Measurements from ENCODE around the gene PNPLA7.
"Not testable (repeated sequence)": the region's sequence is repeated elsewhere in the genome, so short reads cannot be mapped to it uniquely, and the experiment has no call there.

Gene PNPLA7

DNA sequence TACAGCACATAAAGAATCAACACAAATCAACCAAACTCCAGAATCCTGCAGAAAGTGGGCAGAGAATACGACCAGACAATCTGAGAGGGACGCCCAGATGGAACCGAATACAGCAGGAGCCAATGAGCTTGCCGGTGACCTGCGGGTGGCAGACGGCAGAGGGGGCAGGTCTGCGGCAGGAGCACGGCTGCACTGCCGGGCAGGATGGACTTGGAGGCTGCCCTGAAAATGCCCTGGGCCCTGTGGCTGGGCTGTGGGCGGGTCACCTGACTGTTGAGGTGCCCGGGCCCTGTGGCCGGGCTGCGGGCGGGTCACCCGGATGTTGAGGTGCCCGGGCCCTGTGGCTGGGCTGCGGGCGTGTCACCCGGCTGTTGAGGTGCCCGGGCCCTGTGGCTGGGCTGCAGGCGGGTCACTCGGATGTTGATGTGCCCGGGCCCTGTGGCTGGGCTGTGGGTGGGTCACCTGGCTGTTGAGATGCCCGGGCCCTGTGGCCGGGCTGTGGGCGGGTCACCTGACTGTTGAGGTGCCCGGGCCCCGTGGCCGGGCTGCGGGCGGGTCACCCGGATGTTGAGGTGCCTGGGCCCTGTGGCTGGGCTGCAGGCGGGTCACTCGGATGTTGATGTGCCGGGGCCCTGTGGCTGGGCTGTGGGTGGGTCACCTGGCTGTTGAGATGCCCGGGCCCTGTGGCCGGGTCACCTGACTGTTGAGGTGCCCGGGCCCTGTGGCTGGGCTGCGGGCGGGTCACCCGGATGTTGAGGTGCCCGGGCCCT, 36.2 kb downstream of the PNPLA7 start:
- DNase-seq (ENCODE audit: low spot score) = peak; percentile 88

DNA sequence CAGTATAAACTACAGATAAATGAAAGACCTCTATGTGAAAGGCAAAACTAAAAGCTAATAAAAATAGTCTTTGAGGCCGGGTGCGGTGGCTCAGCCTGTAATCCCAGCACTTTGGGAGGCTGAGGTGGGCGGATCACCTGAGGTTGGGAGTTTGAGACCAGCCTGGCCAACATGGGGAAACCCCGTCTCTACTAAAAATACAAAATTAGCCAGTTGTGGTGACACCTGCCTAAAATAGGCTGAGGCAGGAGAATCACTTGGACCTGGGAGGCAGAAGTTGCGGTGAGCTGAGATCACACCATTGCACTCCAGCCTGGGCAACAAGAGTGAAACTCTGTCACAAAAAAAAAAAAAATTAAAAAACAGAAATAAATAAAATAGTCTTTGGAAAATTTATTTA, 37.1 kb downstream of the PNPLA7 start:
- DNase-seq (ENCODE audit: low spot score) = not testable (repeated sequence)

DNA sequence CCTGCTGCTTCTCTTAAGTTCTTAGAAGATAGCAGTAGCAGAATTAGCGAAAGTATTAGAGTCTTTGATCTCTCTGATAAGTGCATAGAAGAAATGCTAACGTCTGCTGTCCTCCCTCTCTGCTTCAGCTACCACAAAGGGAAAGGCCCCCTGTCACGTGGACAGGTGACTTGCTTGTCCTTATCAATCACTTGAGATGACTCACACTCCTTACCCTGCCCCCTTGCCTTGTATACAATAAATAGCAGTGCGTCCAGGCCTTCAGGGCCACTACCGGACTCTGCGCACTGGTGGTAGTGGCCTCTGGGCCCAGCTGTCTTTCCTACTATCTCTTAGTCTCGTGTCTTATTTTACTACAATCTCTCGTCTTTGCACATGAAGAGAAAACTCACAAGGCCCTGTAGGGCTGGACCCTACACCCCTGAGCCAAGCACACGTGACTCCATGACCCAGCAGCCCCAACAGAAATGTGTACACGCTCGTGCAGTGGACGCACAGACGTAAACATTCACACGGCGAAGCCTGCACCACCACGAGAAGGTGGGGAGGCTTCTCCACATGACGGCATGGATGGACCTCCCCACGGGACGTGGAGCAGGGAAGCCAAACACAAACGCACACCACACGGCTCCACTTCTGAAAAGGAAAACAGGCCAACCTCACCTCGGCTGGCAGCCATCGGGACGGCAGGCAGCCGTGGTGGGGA, 38.3 kb downstream of the PNPLA7 start:
- no peak for DNase-seq (ENCODE audit: low spot score)

DNA sequence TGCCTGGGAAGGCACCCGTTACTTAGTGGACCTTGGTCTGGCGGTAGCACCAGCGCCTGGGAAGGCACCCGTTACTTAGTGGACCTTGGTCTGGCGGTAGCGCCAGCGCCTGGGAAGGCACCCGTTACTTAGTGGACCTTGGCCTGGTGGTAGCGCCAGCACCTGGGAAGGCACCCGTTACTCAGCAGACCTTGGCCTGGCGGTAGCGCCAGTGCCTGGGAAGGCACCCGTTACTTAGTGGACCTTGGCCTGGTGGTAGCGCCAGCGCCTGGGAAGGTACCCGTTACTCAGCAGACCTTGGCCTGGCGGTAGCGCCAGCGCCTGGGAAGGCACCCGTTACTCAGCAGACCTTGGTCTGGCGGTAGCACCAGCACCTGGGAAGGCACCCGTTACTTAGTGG, 39.1 kb downstream of the PNPLA7 start:
- DNase-seq (ENCODE audit: low spot score) = not testable (repeated sequence)

DNA sequence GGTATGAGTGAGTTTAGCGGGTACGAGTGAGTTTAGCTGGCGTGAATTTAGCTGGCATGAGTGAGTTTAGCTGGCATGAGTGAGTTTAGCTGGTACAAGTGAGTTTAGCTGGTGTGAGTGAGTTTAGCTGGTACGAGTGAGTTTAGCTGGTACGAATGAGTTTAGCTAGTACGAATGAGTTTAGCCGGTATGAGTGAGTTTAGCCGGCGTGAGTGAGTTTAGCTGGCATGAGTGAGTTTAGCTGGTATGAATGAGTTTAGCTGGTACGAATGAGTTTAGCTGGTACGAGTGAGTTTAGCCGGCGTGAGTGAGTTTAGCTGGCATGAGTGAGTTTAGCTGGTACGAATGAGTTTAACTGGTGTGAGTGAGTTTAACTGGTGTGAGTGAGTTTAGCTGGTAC, 41.0 kb downstream of the PNPLA7 start:
- DNase-seq (ENCODE audit: low spot score) = no peak

DNA sequence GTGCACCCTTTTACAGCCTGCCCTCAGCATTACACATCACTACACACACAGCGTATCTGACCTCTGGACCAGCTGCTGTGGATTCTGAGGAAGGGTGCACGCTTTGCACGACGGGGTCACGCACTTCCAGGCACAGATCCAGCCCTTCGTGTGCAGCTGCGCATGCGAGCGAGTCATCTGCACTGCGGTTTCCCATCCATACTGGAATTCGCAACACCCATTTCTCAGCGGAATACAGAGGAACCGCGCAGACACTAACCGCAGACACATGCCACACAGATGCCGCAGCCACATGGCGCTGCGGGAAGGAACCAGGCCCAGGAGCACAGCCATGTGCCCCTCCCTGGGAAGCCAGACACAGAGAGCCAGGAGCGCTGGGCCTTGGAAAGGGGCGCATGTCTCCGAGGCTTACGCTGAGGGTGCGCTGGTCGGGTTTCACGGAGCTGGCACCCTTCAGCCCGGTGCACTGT, 43.5 kb downstream of the PNPLA7 start:
- DNase-seq (ENCODE audit: low spot score) = peak; percentile 93

DNA sequence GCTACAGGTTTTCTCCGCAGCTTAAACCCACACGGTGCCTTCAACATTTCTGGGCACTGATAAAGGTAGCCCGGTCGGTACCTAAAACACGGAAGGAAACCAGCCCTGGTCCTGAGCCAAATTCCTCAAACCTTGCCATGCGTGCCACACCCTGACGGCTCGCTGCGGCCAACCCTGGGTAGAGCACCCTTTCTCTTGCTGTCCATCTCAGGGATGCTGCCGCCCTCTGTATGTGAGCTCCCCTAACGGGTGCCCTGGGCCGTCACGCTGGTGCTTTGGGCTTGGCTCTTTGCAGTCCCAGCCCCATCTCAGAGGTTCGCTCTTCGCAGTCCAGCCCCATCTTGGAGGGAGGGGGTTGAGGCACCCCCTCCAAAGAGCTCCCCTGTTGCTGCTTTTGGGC, 43.9 kb downstream of the PNPLA7 start:
- peak; percentile 91 for DNase-seq (ENCODE audit: low spot score)

DNA sequence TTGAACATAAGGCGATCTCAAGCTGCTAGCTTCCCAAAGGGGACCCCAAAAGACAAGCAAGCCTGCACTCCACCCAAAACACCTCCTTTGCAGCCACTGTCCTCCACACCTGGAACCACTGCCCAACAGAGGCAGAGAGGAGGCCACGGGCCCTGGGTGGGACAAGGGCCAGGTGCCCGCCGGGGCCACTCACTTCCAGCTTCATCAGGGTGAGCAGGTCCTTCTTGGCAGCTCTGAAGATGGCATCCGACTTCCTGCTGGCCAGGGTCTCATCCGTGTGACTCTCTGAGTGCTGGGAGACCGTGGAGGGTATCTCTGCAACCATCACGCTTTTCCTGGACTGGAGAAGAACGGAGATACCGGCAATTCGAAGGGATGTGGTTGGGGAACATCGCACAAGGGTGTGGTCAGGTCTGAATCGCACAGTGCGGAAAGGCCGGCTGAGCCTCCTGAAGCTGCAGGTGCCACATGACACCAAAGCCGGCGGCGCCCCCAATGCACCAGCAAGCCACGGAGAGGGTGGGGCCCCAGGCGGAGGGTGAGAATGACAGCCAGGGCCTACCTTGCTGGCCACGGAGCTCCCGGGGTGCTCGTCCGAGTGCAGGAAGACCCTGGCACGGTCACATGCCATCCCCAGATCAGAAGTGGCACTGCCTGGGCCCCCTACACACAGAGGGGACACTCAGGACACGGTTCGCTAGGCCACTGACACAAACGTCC, 44.6 kb downstream of the PNPLA7 start:
- peak; percentile 89 for DNase-seq (ENCODE audit: low spot score)

DNA sequence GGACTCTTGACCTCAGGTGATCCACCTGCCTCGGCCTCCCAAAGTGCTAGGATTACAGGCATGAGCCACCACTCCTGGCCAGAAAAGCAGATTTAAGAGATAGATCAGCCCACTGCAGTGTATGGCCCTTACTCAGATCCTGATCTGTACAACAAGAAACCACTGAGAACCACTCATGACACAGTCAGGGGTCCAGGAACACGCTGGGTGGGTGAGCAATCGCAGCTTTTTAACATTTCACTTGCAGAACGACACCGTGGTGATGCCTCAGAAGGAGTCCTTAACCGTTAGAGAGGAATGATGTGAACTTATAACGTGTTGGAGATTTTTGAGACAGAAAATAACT, 45.8 kb downstream of the PNPLA7 start:
- no peak for DNase-seq (ENCODE audit: low spot score)

DNA sequence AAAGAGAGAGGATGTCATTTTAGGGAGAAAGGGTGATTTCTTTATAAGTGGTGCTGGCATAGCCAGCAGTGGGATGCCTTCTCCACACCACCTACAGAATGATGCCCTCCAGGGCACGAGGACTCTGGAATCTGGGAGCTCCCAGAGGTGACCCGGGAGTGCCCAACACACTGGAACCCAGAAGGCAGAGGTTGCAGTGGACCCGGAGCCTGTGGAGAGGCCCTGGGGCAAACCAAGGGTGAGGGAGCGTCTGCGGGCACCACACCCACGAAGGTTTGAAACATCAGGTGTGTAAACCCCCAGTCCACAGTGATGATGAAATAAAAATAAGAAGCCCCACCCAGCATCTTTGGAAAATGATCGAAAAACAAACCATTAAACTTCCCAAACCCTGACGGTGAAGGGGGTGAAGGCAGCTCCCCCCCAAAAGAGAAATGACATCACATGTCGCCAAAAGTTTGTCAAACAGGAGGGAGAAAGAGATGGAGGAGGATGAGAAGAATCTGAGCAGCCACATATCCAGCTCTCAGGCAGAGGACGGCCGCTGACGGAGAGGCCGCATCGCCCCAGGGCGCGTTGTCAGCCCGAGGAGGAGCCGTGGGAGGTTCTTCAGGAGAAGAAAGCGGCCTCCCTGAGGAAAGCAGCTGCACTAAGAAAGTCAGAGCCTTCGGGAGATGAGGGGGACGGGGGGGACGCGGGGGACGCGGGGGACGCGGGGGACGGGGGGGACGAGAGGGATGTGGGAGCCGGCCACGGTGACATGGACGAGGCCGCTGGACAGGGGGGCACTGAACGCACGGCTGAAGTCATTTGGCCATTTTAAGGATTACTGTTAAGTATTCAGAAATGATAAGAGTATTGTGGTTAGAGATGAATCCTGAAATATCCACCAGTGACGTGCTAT, 47.9 kb downstream of the PNPLA7 start:
- DNase-seq (ENCODE audit: low spot score) = no peak

DNA sequence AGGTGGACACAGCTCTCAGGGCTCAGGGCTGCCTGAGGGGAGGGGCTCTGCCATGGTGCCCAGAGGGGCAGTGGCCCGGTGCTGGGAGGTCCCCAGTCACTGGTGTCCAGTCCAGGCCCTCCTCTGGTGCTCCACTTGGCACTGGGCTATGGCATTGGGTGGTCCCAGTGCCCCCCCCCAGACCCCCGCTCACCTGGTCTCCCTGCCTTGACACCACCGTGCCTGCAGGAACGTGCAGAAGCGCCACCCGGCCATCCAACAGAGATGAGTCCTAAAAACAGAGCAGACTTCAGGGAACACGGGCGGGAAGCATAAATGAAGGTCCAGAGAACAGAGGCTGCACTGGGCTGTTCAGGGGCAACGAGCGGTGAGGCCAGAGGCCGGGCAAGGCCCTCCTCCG, 48.7 kb downstream of the PNPLA7 start:
- DNase-seq (ENCODE audit: low spot score) = no peak

DNA sequence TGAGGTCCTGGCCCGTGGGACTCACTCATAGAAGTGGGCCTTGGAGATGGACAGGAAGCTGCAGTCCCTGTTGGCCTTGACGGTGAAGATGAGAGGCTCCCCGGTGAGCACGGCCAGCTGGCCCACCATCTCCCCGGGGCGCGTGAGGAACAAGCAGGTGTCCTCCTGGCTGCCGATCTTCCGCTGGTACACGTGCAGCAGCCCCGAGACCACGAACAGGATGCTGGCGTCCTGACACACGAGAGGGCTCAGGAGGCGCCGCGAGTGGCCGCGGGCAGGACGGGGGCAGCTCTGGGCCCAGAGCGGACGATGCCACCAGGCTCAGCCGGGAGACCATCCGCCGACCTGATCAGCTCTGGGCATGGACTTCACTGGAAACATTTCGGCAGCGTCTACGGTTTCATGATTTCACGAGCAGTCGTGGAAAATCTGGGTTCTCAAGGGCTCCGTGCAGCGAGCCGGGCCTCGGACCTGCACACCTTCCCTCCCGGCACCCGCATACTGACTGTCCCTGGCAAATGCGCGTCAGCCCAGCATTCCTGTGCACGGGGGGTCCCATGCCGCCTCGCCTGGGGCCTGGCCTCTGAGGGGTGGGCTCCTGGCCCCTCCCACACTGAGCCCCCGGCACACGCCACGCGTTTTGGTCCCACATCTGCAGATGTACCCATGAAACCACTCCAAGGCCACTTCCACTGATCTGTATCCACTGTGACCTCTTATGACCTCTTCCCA, 49.4 kb downstream of the PNPLA7 start:
- DNase-seq (ENCODE audit: low spot score) = no peak

DNA sequence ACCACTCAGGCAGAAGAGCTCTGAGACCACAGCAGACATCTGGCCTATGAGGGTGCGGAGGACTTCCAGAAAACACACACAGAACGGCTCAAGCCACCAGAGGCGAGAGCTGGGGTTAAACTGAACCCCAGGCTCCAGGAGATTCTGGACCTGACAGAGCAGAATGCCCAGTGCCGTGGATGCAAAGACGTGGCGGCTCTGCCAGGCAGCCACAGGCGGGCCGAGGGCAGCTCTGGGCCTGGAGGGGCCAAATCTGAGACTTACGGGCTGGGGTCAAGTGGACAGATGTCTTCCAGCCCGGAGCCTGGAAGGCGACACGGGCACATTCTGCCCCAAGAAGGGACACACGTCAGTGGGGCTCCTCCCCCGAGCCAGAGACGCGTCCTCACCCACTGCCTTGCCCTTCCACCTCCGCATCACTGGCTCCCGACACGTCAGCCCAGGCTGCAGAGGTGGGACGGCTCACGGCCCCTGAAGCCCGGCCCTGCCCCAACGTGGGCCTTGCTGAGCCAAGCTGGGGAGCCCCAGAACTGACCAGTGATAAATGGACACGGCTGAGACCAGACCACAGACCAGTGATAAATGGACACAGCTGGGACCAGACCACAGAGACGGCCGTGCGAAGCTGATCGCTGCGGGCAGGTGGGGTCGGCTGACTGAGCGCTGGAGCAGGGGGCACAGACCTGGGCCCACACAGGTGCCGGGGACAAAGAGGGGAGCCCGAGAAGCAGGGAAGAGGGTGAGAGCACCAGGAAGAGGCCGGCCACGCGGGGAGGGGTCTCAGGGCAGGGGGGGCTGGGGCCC, 50.1 kb downstream of the PNPLA7 start:
- DNase-seq (ENCODE audit: low spot score) = no peak

DNA sequence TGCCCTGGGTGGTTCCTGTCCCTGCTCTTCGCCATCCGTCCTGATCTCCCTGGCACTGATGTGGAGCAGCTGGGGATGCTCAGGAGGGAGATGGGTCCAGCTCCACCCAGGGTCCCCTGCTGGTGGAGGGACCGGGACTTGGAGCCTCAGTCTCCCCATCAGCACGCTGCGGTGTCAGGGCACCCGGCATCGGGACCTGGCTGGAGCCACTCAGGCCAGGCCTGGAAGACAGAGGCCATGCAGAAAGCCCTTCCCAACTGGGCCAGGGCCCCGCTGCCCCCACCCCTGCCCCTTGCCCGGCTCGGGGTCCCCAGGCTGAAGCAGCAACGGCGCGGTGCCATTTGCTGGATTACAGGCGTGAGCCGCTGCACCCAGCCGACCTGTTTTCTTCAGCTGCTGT, 50.8 kb downstream of the PNPLA7 start:
- DNase-seq (ENCODE audit: low spot score) = no peak

DNA sequence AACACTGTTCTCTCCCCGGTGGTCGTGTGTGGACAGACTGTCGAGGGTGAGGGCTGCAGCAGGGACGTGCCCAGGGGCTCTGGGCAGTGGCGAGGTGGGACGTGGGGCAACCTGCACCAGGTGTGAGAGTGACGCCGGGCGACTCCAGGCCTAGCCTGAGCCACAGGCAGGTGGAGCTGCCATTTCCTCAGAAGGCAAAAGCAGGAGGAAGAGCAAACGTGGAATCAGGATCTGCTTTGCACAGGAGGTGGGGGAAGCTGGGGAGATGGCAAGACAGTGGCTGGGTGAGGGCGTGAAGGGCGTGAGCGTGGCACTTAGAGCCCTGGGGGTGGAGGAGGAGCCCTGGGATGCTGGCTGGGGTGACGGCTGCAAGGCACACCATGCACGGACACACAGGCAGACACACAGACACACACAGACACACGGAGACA, 51.5 kb downstream of the PNPLA7 start:
- DNase-seq (ENCODE audit: low spot score) = no peak

DNA sequence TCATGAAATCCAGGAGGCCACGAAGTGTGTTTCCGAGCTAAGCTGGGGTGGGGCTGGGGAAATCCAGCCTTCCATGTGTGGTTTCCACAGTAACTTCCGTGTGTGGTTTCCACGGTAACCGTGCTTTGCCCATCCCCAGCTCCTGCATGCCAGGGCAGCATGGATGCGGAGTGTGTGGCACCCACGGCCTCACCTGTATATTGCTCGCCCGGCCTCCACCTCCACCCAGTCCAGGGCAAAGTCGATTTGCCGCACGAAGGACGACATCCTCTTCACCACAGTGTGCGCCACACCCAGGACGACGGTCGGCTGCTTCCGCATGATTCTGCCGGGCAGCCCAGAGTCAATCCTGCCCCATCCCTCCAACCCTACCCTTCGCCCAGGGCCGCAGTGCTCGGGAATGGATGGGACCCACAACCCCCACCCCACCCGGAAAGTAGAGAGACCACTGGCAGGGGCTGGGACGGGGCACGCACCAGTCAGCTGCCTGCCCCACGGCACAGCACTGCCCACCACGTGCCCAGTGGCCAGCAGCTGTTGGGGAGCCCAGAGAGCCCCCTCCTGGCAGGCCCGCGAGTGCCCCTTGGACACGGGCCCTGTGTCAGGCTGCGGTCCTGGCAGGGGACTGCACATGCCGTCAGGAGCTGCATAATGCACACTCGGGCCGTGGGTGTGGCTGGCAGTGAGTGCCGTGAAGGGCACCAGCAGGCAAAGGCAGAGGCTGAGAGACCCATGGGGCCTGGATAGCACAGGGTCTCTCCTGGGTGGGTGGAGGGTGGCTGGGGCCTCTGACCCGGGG, 52.1 kb downstream of the PNPLA7 start:
- DNase-seq (ENCODE audit: low spot score) = peak; percentile 80

DNA sequence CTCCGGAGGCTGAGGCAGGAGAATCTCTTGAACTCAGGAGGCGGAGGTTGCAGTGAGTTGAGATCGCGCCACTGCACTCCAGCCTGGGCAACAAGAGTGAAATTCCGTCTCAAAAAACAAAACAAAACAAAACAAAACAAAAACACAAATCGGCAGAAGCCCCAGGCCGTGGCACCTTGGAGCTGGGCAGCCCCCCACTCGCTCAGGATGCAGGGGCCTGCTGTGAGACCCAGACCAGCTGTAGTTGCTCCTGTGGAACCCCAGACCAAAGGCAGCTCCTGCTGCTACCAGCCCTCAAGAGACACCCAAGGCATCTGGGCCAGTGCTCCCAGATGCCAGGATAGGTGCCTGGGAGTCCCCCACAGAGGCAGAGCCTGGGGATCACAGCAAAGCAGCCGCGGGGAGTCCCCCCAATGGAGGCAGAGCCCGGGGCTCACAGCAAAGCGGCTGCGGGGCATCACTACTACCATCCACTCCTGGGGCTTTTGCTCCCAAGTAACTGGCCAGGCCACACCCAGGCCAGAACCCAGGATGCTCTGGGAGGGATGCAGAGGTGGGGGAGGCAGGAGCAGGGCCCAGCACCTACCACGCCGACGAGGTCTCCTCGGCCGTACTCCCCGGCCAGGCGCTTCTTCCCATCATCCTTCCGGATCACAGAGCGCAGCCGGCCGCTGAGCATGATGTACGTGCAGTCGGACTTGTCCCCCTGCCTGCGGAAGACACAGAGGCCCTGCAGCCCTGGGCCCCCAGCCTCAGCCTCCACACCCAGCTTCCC, 53.4 kb downstream of the PNPLA7 start:
- no peak for DNase-seq (ENCODE audit: low spot score)

DNA sequence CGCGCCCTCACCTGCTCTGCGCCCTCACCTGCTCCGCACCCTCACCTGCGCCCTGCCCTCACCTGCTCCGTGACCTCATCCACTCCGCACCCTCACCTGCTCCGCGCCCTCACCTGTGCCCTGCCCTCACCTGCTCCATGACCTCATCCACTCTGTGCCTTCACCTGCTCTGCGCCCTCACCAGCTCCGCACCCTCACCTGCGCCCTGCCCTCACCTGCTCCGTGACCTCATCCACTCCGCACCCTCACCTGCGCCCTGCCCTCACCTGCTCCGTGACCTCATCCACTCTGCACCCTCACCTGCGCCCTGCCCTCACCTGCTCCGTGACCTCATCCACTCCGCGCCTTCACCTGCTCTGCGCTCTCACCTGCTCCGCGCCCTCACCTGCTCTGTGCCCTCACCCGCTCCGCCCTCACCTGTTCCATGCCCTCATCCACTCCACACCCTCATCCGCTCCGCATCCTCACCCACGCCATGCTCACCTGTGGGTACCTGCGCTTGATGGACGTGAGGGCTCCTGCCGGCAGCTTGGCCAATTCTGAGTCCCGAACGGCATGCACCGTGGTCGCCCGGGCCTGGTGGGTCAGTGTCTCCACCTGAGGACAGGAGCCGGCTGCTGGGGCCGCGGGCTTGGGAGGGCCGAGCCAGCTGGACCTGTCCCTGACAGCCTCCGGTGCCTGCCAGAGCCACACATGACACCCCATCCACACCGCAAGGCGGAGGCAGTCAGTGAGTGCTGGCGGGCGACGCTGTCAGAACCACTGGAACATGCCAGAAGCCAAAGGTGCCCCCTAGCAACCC, 55.5 kb downstream of the PNPLA7 start:
- no peak for DNase-seq (ENCODE audit: low spot score)

Measured in SW480 (cell line).